Vagina (tissue), 2 donors: ENCODE results near the gene GPC5. TPM values are rescaled to one million over a fixed set of nuclear protein-coding genes. Genes with fewer than 3 reads are reported as not detected.

Experiments
- DNase-seq, 2 donors: peaks; one replicate each; pipeline ENCODE4 v3.0.0-alpha.2; 2017; ENCODE audit errors: extremely low spot score in 2 of 2
- H3K27ac ChIP-seq: fragments of 200-600 bp; sonication (generic); one replicate; pipeline ENCODE4 v1.5.1; 2019
- H3K27me3 ChIP-seq: fragments of 200-600 bp; sonication (generic); one replicate; pipeline ENCODE4 v1.5.1; 2019
- H3K36me3 ChIP-seq, 2 donors: fragments of 200-600 bp; sonication (generic); one replicate each; pipeline ENCODE4 v1.5.1; 2017 to 2019
- H3K4me1 ChIP-seq: fragments of 200-600 bp; sonication (generic); one replicate; pipeline ENCODE4 v1.5.1; 2019
- H3K4me3 ChIP-seq, 2 donors: fragments of 200-600 bp; sonication (generic); 1 replicate in 1 of 2; 2 replicates in 1 of 2; pipeline ENCODE4 v1.5.1; 2016 to 2019
- H3K9me3 ChIP-seq: fragments of 200-600 bp; sonication (generic); one replicate; pipeline ENCODE4 v1.5.1; 2019
- CTCF ChIP-seq, 3 experiments: fragments of 450-650 bp in 2 of 3; fragments of 200-600 bp in 1 of 3; sonication (generic) in 1 of 3; IDR thresholded peaks; one replicate each; pipeline ENCODE4 v1.5.1; 2017 to 2019; ENCODE audit warnings: antibody characterized with exemption in 3 of 3, mild to moderate bottlenecking in 2 of 3, moderate library complexity in 2 of 3
- POLR2A ChIP-seq, 2 donors: fragments of 450-650 bp; IDR thresholded peaks; one replicate each; pipeline ENCODE4 v1.6.1; 2017; ENCODE audit warnings: antibody characterized with exemption in 2 of 2, mild to moderate bottlenecking in 2 of 2, moderate library complexity in 2 of 2
- POLR2AphosphoS5 ChIP-seq, 2 donors: sonication (generic); formaldehyde crosslinking; IDR thresholded peaks; one replicate each; pipeline ENCODE4 v1.9.0; 2017; ENCODE audit warnings: antibody characterized with exemption in 2 of 2, mild to moderate bottlenecking in 2 of 2, low read depth in 1 of 2; ENCODE audit not compliant: insufficient read depth in 1 of 2
- intact Hi-C: fragments of 100-400 bp; cut with DNase I; formaldehyde crosslinking; loops from one replicate; pipeline ENCODE4 v1.15.1; 2023
- total RNA-seq: library from RNA; depleted of rRNA; stranded (reverse); fragments of >200 nt; gene quantifications from one replicate; pipeline ENCODE4 v1.2.3, GENCODE V29; 2016

GPC5 gene
- total RNA-seq, 1 donor from 2014 or later, result 1.7 TPM

- TF ChIP-seq POLR2A (IDR thresholded peaks at IDR 0.05) (no peak), POLR2AphosphoS5 (IDR thresholded peaks at IDR 0.05; ENCODE audit: insufficient read depth in 1 of 2, low read depth in 1 of 2) (no peak), CTCF (IDR thresholded peaks at IDR 0.05) (no peak)
- no peaks in the 10 kb centered on the region for H3K4me1 ChIP-seq
- H3K27me3 ChIP-seq, result no peaks in the 10 kb centered on the region
- no peak for DNase-seq
- intact Hi-C loops, result no loop called here
- no peaks in the 10 kb centered on the region for H3K9me3 ChIP-seq
- H3K27ac ChIP-seq, result no peak overlapping the region
- H3K4me3 ChIP-seq, result no peak overlapping the region
- H3K36me3 ChIP-seq, result no peaks in the 10 kb centered on the region
These were observed 645.9 kb downstream of the GPC5 start for GRCh38 chr13:92044351-92044750.

- H3K27ac ChIP-seq, result no peak overlapping the region
- H3K4me1 ChIP-seq, result no peaks in the 10 kb centered on the region
- no peaks in the 10 kb centered on the region for H3K9me3 ChIP-seq
- DNase-seq, result no peak
- H3K4me3 ChIP-seq, result no peak overlapping the region
- no peak for TF ChIP-seq POLR2A (IDR thresholded peaks at IDR 0.05)
- no peak for TF ChIP-seq POLR2AphosphoS5 (IDR thresholded peaks at IDR 0.05; ENCODE audit: insufficient read depth in 1 of 2, low read depth in 1 of 2)
- TF ChIP-seq CTCF (IDR thresholded peaks at IDR 0.05), result no peak
- H3K36me3 ChIP-seq, result no peaks in the 10 kb centered on the region
- intact Hi-C loops, result no loop called here
- H3K27me3 ChIP-seq, result no peaks in the 10 kb centered on the region
These were observed 656.0 kb downstream of the GPC5 start for GRCh38 chr13:92054389-92054788.

GRCh38 chr13:92074658-92075057, 676.2 kb downstream of the GPC5 start:
- Histone ChIP-seq H3K4me3 (no peak overlapping the region), H3K27me3 (no peaks in the 10 kb centered on the region), H3K4me1 (no peaks in the 10 kb centered on the region), H3K36me3 (no peaks in the 10 kb centered on the region), H3K9me3 (no peaks in the 10 kb centered on the region), H3K27ac (no peak overlapping the region)
- TF ChIP-seq CTCF (IDR thresholded peaks at IDR 0.05) (no peak), POLR2A (IDR thresholded peaks at IDR 0.05) (no peak), POLR2AphosphoS5 (IDR thresholded peaks at IDR 0.05; ENCODE audit: insufficient read depth in 1 of 2, low read depth in 1 of 2) (no peak)
- no peak for DNase-seq
- intact Hi-C loops, result no loop called here

- DNase-seq, result no peak
- H3K4me1 ChIP-seq, result no peaks in the 10 kb centered on the region
- intact Hi-C loops, result no loop called here
- H3K27ac ChIP-seq, result no peak overlapping the region
- H3K36me3 ChIP-seq, result no peaks in the 10 kb centered on the region
- H3K9me3 ChIP-seq, result no peaks in the 10 kb centered on the region
- H3K4me3 ChIP-seq, result no peak overlapping the region
- H3K27me3 ChIP-seq, result no peaks in the 10 kb centered on the region
- TF ChIP-seq POLR2A (IDR thresholded peaks at IDR 0.05) (no peak), CTCF (IDR thresholded peaks at IDR 0.05) (no peak), POLR2AphosphoS5 (IDR thresholded peaks at IDR 0.05; ENCODE audit: insufficient read depth in 1 of 2, low read depth in 1 of 2) (no peak)
These were observed 699.0 kb downstream of the GPC5 start for GRCh38 chr13:92097337-92097903.

GRCh38 chr13:92101801-92102200, 703.4 kb downstream of the GPC5 start:
- H3K36me3 ChIP-seq, result no peaks in the 10 kb centered on the region
- H3K27me3 ChIP-seq, result no peaks in the 10 kb centered on the region
- no peak overlapping the region for H3K27ac ChIP-seq
- DNase-seq, result no peak
- no peaks in the 10 kb centered on the region for H3K4me1 ChIP-seq
- H3K9me3 ChIP-seq, result no peaks in the 10 kb centered on the region
- intact Hi-C loops, result no loop called here
- TF ChIP-seq POLR2AphosphoS5 (IDR thresholded peaks at IDR 0.05; ENCODE audit: insufficient read depth in 1 of 2, low read depth in 1 of 2), result no peak
- TF ChIP-seq POLR2A (IDR thresholded peaks at IDR 0.05), result no peak
- no peak for TF ChIP-seq CTCF (IDR thresholded peaks at IDR 0.05)
- no peak overlapping the region for H3K4me3 ChIP-seq
